ENCODE results near the gene FANCI.

FANCI gene

DNA sequence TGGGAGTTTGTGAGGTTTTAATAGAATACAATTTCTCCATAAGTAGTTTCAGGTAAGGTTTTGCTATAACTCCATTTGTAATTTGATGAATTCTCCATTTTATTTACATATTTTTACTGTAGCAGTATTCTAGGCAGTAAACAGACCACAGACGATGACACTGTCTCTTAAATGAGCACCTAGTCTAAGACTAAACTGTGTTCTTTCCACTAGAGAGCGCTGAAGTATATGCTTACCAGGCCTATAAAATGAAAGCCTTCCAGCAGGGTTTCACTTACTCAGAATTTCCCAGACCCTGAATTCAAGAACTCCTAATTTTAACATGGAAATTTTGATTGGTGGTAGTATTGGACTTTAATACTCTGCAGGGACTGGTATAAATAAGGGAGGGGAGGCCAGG lies 49.2 kb downstream of the FANCI start:
- Histone ChIP-seq H3K4me3 (ENCODE audit: low read length) (no peak overlapping the region), H2AFZ (ENCODE audit: low read length) (no peak overlapping the region), H3K4me1 (ENCODE audit: low read length) (no peaks in the 10 kb centered on the region), H3K36me3 (replicated peaks; ENCODE audit: insufficient read depth, low read length) (peaks cover 6% of the 10 kb centered on the region), H3K79me2 (ENCODE audit: low read length) (no peaks in the 10 kb centered on the region), H3F3A (ENCODE audit: insufficient read depth, low read length) (no peaks in the 10 kb centered on the region; the same call in 1 of the 2 replicates), H3K9me3 (replicated peaks; ENCODE audit: insufficient read depth, low read length) (no peaks in the 10 kb centered on the region), H3K27ac (ENCODE audit: low read length) (no peak overlapping the region), H4K20me1 (ENCODE audit: insufficient read depth, low read length) (no peaks in the 10 kb centered on the region), H3K9me2 (replicated peaks; ENCODE audit: insufficient read depth, low read length) (no peaks in the 10 kb centered on the region), H3K4me2 (ENCODE audit: low read depth, low read length) (no peak overlapping the region), H3K27me3 (replicated peaks; ENCODE audit: insufficient read depth, low read length) (no peaks in the 10 kb centered on the region), H3K9ac (ENCODE audit: low read length) (no peak overlapping the region)
- TF ChIP-seq EZH2 (optimal IDR thresholded peaks at IDR 0.05; ENCODE audit: low read depth, low read length) (no peak), EZH2phosphoT487 (IDR thresholded peaks at IDR 0.05; ENCODE audit: low read length) (no peak)
- TF ChIP-seq, protein P1, sequence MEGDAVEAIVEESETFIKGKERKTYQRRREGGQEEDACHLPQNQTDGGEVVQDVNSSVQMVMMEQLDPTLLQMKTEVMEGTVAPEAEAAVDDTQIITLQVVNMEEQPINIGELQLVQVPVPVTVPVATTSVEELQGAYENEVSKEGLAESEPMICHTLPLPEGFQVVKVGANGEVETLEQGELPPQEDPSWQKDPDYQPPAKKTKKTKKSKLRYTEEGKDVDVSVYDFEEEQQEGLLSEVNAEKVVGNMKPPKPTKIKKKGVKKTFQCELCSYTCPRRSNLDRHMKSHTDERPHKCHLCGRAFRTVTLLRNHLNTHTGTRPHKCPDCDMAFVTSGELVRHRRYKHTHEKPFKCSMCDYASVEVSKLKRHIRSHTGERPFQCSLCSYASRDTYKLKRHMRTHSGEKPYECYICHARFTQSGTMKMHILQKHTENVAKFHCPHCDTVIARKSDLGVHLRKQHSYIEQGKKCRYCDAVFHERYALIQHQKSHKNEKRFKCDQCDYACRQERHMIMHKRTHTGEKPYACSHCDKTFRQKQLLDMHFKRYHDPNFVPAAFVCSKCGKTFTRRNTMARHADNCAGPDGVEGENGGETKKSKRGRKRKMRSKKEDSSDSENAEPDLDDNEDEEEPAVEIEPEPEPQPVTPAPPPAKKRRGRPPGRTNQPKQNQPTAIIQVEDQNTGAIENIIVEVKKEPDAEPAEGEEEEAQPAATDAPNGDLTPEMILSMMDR (IDR thresholded peaks at IDR 0.05; ENCODE audit: low read length), result no peak
- DNase-seq, result no peak

DNA sequence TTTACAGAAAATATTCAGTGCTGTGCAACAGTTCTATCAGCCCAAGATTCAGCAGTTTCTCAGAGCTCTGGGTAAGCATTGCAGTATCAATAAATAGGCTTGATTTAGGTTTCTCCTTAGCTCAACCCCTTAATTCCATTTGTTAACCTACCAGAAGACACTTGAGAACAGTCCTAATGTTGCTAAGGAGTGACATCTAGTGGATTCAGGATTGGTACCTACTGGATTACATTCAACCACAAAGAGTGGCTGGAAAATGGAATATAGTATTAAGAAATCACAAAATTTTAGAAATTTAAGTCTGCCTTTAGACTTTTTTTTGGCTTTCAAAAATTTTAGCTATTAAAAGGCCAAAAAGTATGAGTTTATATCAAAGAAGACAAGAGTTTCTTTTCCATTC lies 56.1 kb downstream of the FANCI start:
- Histone ChIP-seq H3K27ac (ENCODE audit: low read length) (no peak overlapping the region), H3F3A (ENCODE audit: insufficient read depth, low read length) (no peaks in the 10 kb centered on the region), H3K4me1 (ENCODE audit: low read length) (no peaks in the 10 kb centered on the region), H3K9me2 (replicated peaks; ENCODE audit: insufficient read depth, low read length) (no peaks in the 10 kb centered on the region), H2AFZ (ENCODE audit: low read length) (no peak overlapping the region), H3K4me2 (ENCODE audit: low read depth, low read length) (no peak overlapping the region), H3K4me3 (ENCODE audit: low read length) (no peak overlapping the region), H3K36me3 (replicated peaks; ENCODE audit: insufficient read depth, low read length) (peaks cover 3% of the 10 kb centered on the region; the same call in 1 of the 2 replicates), H3K79me2 (ENCODE audit: low read length) (no peaks in the 10 kb centered on the region), H3K27me3 (replicated peaks; ENCODE audit: insufficient read depth, low read length) (no peaks in the 10 kb centered on the region), H3K9me3 (replicated peaks; ENCODE audit: insufficient read depth, low read length) (no peaks in the 10 kb centered on the region), H4K20me1 (ENCODE audit: insufficient read depth, low read length) (no peaks in the 10 kb centered on the region), H3K9ac (ENCODE audit: low read length) (no peak overlapping the region)
- DNase-seq, result no peak
- TF ChIP-seq, protein P1 (IDR thresholded peaks at IDR 0.05; ENCODE audit: low read length), result no peak
- no peak for TF ChIP-seq EZH2 (optimal IDR thresholded peaks at IDR 0.05; ENCODE audit: low read depth, low read length)
- TF ChIP-seq EZH2phosphoT487 (IDR thresholded peaks at IDR 0.05; ENCODE audit: low read length), result no peak

DNA sequence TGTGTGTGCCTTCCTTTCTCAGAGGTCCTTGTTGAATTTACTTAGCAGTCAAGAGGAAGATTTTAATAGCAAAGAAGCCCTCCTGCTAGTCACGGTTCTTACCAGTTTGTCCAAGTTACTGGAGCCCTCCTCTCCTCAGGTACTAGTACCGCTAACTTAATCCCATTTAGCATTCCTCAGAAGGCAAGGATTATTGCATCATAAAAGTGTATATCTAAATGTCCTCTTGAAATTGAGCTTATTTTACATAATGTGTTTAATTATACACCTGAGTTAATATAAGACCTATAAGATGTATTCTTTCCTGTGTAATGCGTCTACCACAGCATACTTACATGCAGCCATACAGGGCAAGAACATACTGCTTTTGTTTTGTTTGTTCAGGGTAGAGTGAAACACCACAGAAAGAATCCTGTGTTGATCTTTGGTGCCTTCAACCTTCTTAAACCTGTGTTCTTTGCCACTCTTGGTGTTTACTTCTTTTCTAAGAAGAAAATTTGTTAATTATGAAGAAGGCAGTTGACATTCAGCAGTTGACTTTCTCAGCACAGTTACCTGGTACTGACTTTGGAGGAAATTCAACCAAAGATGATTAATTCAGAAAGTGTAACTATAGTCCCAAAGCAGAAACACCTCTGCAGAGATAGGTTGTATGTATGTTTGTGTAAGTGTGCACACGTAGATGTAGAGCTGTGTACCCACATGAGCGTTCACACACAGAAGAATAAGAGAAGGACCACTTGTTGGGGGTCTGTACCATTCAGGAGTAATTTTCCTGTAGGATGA lies 57.7 kb downstream of the FANCI start:
- Histone ChIP-seq H3K36me3 (replicated peaks; ENCODE audit: insufficient read depth, low read length) (peaks cover 5% of the 10 kb centered on the region; the same call in 1 of the 2 replicates), H3K27ac (ENCODE audit: low read length) (no peak overlapping the region), H4K20me1 (ENCODE audit: insufficient read depth, low read length) (no peaks in the 10 kb centered on the region), H3K9me3 (replicated peaks; ENCODE audit: insufficient read depth, low read length) (no peaks in the 10 kb centered on the region), H3K79me2 (ENCODE audit: low read length) (no peaks in the 10 kb centered on the region), H3K4me3 (ENCODE audit: low read length) (no peak overlapping the region), H3K4me2 (ENCODE audit: low read depth, low read length) (no peak overlapping the region), H3K9me2 (replicated peaks; ENCODE audit: insufficient read depth, low read length) (no peaks in the 10 kb centered on the region), H3K4me1 (ENCODE audit: low read length) (no peaks in the 10 kb centered on the region), H2AFZ (ENCODE audit: low read length) (no peak overlapping the region), H3K9ac (ENCODE audit: low read length) (no peak overlapping the region), H3F3A (ENCODE audit: insufficient read depth, low read length) (no peaks in the 10 kb centered on the region), H3K27me3 (replicated peaks; ENCODE audit: insufficient read depth, low read length) (no peaks in the 10 kb centered on the region)
- TF ChIP-seq EZH2 (optimal IDR thresholded peaks at IDR 0.05; ENCODE audit: low read depth, low read length) (no peak), EZH2phosphoT487 (IDR thresholded peaks at IDR 0.05; ENCODE audit: low read length) (no peak)
- TF ChIP-seq, protein P1 (IDR thresholded peaks at IDR 0.05; ENCODE audit: low read length), result no peak
- no peak for DNase-seq
